HepG2 (cell line): ENCODE results near the gene MAN2A2. TPM values are rescaled to one million over a fixed set of nuclear protein-coding genes. Genes with fewer than 3 reads are reported as not detected.

Experiments
- CBX2 ChIP-seq, 2 experiments: fragments of 200-600 bp in 1 of 2; sonication (generic); formaldehyde crosslinking in 1 of 2; IDR thresholded peaks; 2 replicates each; pipeline versions ENCODE4 v1.7.0 to v1.8.1; 2018 to 2022; ENCODE audit warnings: low read depth in 2 of 2, low read length in 1 of 2, mild to moderate bottlenecking in 1 of 2, missing genetic modification reagents in 1 of 2
- FIP1L1 ChIP-seq: fragments of 200-400 bp; formaldehyde crosslinking; IDR thresholded peaks from 2 replicates; pipeline ENCODE4 v1.6.1; 2018; ENCODE audit warnings: low read depth, mild to moderate bottlenecking, low read length, moderate library complexity, borderline replicate concordance; ENCODE audit not compliant: insufficient read depth
- FOXC1 ChIP-seq: sonication (generic); formaldehyde crosslinking; IDR thresholded peaks from 2 replicates; pipeline ENCODE4 v1.8.0; 2022; ENCODE audit warnings: mild to moderate bottlenecking, missing genetic modification reagents, borderline replicate concordance
- GATAD2A ChIP-seq: IDR thresholded peaks from 2 replicates; pipeline ENCODE4 v1.6.1; 2016
- HHEX ChIP-seq: IDR thresholded peaks from 2 replicates; pipeline ENCODE4 v1.6.1; 2016; ENCODE audit warnings: control low read depth
- JUND ChIP-seq: sonication (generic); formaldehyde crosslinking; IDR thresholded peaks from 2 replicates; pipeline ENCODE4 v1.8.0; 2022; ENCODE audit warnings: mild to moderate bottlenecking, missing genetic modification reagents
- KLF11 ChIP-seq: IDR thresholded peaks from 2 replicates; pipeline ENCODE4 v1.6.1; 2016; ENCODE audit warnings: missing compliant biosample characterization
- MYPOP ChIP-seq: sonication (generic); formaldehyde crosslinking; IDR thresholded peaks from 2 replicates; pipeline ENCODE4 v1.8.1; 2023; ENCODE audit warnings: mild to moderate bottlenecking, moderate library complexity, missing genetic modification reagents
- NFE2 ChIP-seq: sonication (generic); formaldehyde crosslinking; IDR thresholded peaks from 2 replicates; pipeline ENCODE4 v1.4.0; 2020; ENCODE audit warnings: missing genetic modification reagents
- RELA ChIP-seq: sonication (generic); formaldehyde crosslinking; IDR thresholded peaks from 2 replicates; pipeline ENCODE4 v1.4.0; 2020; ENCODE audit warnings: missing genetic modification reagents
- STAT5B ChIP-seq: sonication (generic); formaldehyde crosslinking; IDR thresholded peaks from 2 replicates; pipeline ENCODE4 v1.4.0; 2020; ENCODE audit warnings: missing genetic modification reagents
- TMF1 ChIP-seq: sonication (generic); formaldehyde crosslinking; IDR thresholded peaks from 2 replicates; pipeline ENCODE4 v1.8.1; 2022; ENCODE audit warnings: low read depth, missing genetic modification reagents
- TOPORS ChIP-seq: sonication (generic); formaldehyde crosslinking; IDR thresholded peaks from 2 replicates; pipeline ENCODE4 v1.8.0; 2023; ENCODE audit warnings: mild to moderate bottlenecking, missing genetic modification reagents
- ZBTB38 ChIP-seq: sonication (generic); formaldehyde crosslinking; IDR thresholded peaks from 2 replicates; pipeline ENCODE4 v1.5.1; 2020; ENCODE audit warnings: mild to moderate bottlenecking, missing genetic modification reagents
- ZBTB46 ChIP-seq: sonication (generic); formaldehyde crosslinking; IDR thresholded peaks from 2 replicates; pipeline ENCODE4 v1.4.0; 2020; ENCODE audit warnings: mild to moderate bottlenecking, missing genetic modification reagents, borderline replicate concordance
- ZBTB7A ChIP-seq: sonication (generic); formaldehyde crosslinking; IDR thresholded peaks from 2 replicates; pipeline ENCODE4 v1.8.0; 2022; ENCODE audit warnings: mild to moderate bottlenecking, missing genetic modification reagents
- ZFP37 ChIP-seq: sonication (generic); formaldehyde crosslinking; IDR thresholded peaks from 2 replicates; pipeline ENCODE4 v1.4.0; 2020; ENCODE audit warnings: missing genetic modification reagents, borderline replicate concordance
- ZNF407 ChIP-seq: sonication (generic); formaldehyde crosslinking; IDR thresholded peaks from one replicate; pipeline ENCODE4 v1.5.1; 2020; ENCODE audit warnings: mild to moderate bottlenecking, missing genetic modification reagents; ENCODE audit errors: not compliant biosample characterization
- ZNF451 ChIP-seq: sonication (generic); formaldehyde crosslinking; IDR thresholded peaks from 2 replicates; pipeline ENCODE4 v1.5.0; 2020; ENCODE audit warnings: mild to moderate bottlenecking, missing genetic modification reagents
- ZSCAN22 ChIP-seq: sonication (generic); formaldehyde crosslinking; IDR thresholded peaks from 2 replicates; pipeline ENCODE4 v1.4.0; 2020; ENCODE audit warnings: mild to moderate bottlenecking, missing genetic modification reagents
- polyA plus RNA-seq, 8 experiments: library from polyadenylated mRNA; depleted of rRNA in 3 of 8; stranded (reverse) in 7 of 8; unstranded in 1 of 8; fragments of >200 nt; fragmentation: Illumina TruSeq in 4 of 8; extraction: Trizol in 4 of 8; gene quantifications; 2 replicates each; pipeline versions ENCODE4 v1.2.1 to v1.2.3, GENCODE V29; 2011 to 2016; ENCODE audit warnings: low read depth in 4 of 8, missing spikeins in 1 of 8, mixed read lengths in 1 of 8; ENCODE audit not compliant: insufficient read depth in 1 of 8
- total RNA-seq, 5 experiments: library from RNA; depleted of rRNA; stranded (reverse); fragments of >200 nt; fragmentation: Illumina TruSeq; extraction: Trizol; gene quantifications; 2 replicates each; pipeline ENCODE4 v1.2.3, GENCODE V29; 2016; ENCODE audit warnings: low read depth in 1 of 5

MAN2A2 gene
- total and polyA plus RNA-seq, 2 of the 13 experiments (the other 11 are each of a cell fraction or from before 2014, with no cell fraction given) = 17.5 to 51.5 TPM

GRCh38 chr15:90860942-90861675, 42.0 kb upstream of the MAN2A2 start (continued):
- peak; percentile 66; the same call in 1 of the 2 replicates for TF ChIP-seq MYPOP (CRISPR knock-in tag)
- no peak for TF ChIP-seq RELA (CRISPR knock-in tag)
- no peak for TF ChIP-seq ZNF451 (CRISPR knock-in tag)
- no peak for TF ChIP-seq ZFP37
- no peak for TF ChIP-seq ZBTB38
- TF ChIP-seq TOPORS (CRISPR knock-in tag) = no peak
- no peak for TF ChIP-seq ZBTB7A (CRISPR knock-in tag)
- TF ChIP-seq STAT5B (CRISPR knock-in tag) = no peak
- TF ChIP-seq ZBTB46 (CRISPR knock-in tag) = no peak
- TF ChIP-seq GATAD2A = peak; percentile 96
- no peak for TF ChIP-seq CBX2 (IDR thresholded peaks at IDR 0.05; ENCODE audit: low read depth, low read length)
- TF ChIP-seq CBX2 (CRISPR knock-in tag; IDR thresholded peaks at IDR 0.05; ENCODE audit: low read depth) = no peak
- no peak for TF ChIP-seq ZNF407 (CRISPR knock-in tag)
- TF ChIP-seq KLF11 (CRISPR knock-in tag) = no peak; the same call in 1 of the 2 replicates
- no peak; the same call in 1 of the 2 replicates for TF ChIP-seq FOXC1 (CRISPR knock-in tag)
- TF ChIP-seq HHEX (CRISPR knock-in tag) = peak; percentile 83
- TF ChIP-seq TMF1 (CRISPR knock-in tag) = no peak
- TF ChIP-seq FIP1L1 = no peak
- TF ChIP-seq NFE2 = no peak
- peak; percentile 73 for TF ChIP-seq JUND (CRISPR knock-in tag)
- no peak for TF ChIP-seq ZSCAN22 (CRISPR knock-in tag)
